Measurements from ENCODE around the gene OR9Q1.
"Not testable (repeated sequence)": the region's sequence is repeated elsewhere in the genome, so short reads cannot be mapped to it uniquely, and the experiment has no call there.

The OR9Q1 gene

GRCh38 chr11:58204042-58204441 is 180.4 kb downstream of the OR9Q1 start, which contains the start of gene OR1S2:
TSS of gene OR1S2 (minus strand) at chr11:58204142. CDS start at chr11:58204142, 0 bp downstream.
- no peak within 1 kb of the TSS for H3K4me3 ChIP-seq (replicated peaks in 1 of 2; ENCODE audit: low read depth in 2 of 2, low read length in 2 of 2)
- TF ChIP-seq CTCF (IDR thresholded peaks at IDR 0.05; ENCODE audit: low read depth, low read length): no peak
- DNase-seq (ENCODE audit: low read depth in 2 of 2): no peak

- H3K4me3 ChIP-seq (replicated peaks in 1 of 2; ENCODE audit: low read depth in 2 of 2, low read length in 2 of 2): not testable (repeated sequence)
Observed at GRCh38 chr11:58212420-58212819, 188.7 kb downstream of the OR9Q1 start, which contains the start of gene OR1S1. TSS of gene OR1S1 (plus strand) at chr11:58212720.

GRCh38 chr11:58216476-58216875 is 192.8 kb downstream of the OR9Q1 start:
- TF ChIP-seq CTCF (IDR thresholded peaks at IDR 0.05; ENCODE audit: low read depth, low read length): no peak
- no peak overlapping the region for H3K4me3 ChIP-seq (replicated peaks in 1 of 2; ENCODE audit: low read depth in 2 of 2, low read length in 2 of 2)
- no peak for DNase-seq (ENCODE audit: low read depth in 2 of 2)

More at GRCh38 chr11:58212420-58212819, 188.7 kb downstream of the OR9Q1 start, which contains the start of gene OR1S1:
- not testable (repeated sequence) for DNase-seq (ENCODE audit: low read depth in 2 of 2)

- DNase-seq (ENCODE audit: low read depth in 2 of 2): peak in 1 of 2 donors; percentile 45
- TF ChIP-seq CTCF (IDR thresholded peaks at IDR 0.05; ENCODE audit: low read depth, low read length): no peak
- no peak overlapping the region for H3K4me3 ChIP-seq (replicated peaks in 1 of 2; ENCODE audit: low read depth in 2 of 2, low read length in 2 of 2)
Observed at GRCh38 chr11:58222721-58223120, 199.0 kb downstream of the OR9Q1 start.

- H3K4me3 ChIP-seq (replicated peaks in 1 of 2; ENCODE audit: low read depth in 2 of 2, low read length in 2 of 2): no peak overlapping the region
- TF ChIP-seq CTCF (IDR thresholded peaks at IDR 0.05; ENCODE audit: low read depth, low read length): no peak
- DNase-seq (ENCODE audit: low read depth in 2 of 2): no peak
Observed at GRCh38 chr11:58227956-58228615, 204.4 kb downstream of the OR9Q1 start.

All from cardiac fibroblast (primary cell).